IPS-20b (cell line): ENCODE data around the gene NPAS3.
A peak's percentile ranks its signal among the peaks of the same experiment; 100 is the strongest.

Experiments
- H3K27ac ChIP-seq: one replicate; pipeline ENCODE4 v1.5.1; 2013; ENCODE audit warnings: low read length
- H3K27me3 ChIP-seq: 2 replicates; pipeline ENCODE4 v1.6.1; 2013; ENCODE audit warnings: mild to moderate bottlenecking, low read length, inconsistent platforms; ENCODE audit not compliant: insufficient read depth
- H3K36me3 ChIP-seq: 2 replicates; pipeline ENCODE4 v1.6.1; 2013; ENCODE audit warnings: low read depth, mild to moderate bottlenecking, inconsistent platforms, low read length, moderate library complexity; ENCODE audit not compliant: insufficient read depth
- H3K4me1 ChIP-seq: 2 replicates; pipeline ENCODE4 v1.6.1; 2013; ENCODE audit warnings: mild to moderate bottlenecking, control low read depth, inconsistent platforms, low read length, moderate library complexity; ENCODE audit not compliant: insufficient read depth
- H3K4me3 ChIP-seq: 2 replicates; pipeline ENCODE4 v1.5.1; 2013; ENCODE audit warnings: mild to moderate bottlenecking, low read length, inconsistent platforms
- H3K9ac ChIP-seq: 2 replicates; pipeline ENCODE4 v1.6.1; 2013; ENCODE audit warnings: low read depth, mild to moderate bottlenecking, inconsistent platforms, low read length, moderate library complexity
- H3K9me3 ChIP-seq: 2 replicates; pipeline ENCODE4 v1.6.1; 2013; ENCODE audit warnings: mild to moderate bottlenecking, low read depth, low read length, inconsistent platforms; ENCODE audit not compliant: insufficient read depth

The NPAS3 gene

GRCh38 chr14:33457021-33457420, 518.3 kb downstream of the NPAS3 start:
- no peaks in the 10 kb centered on the region for H3K27me3 ChIP-seq
- no peaks in the 10 kb centered on the region; the same call in 1 of the 2 replicates for H3K4me1 ChIP-seq
- H3K36me3 ChIP-seq, result no peaks in the 10 kb centered on the region
- H3K4me3 ChIP-seq, result no peak overlapping the region
- H3K9me3 ChIP-seq, result no peaks in the 10 kb centered on the region
- H3K9ac ChIP-seq, result no peak overlapping the region
- no peak overlapping the region for H3K27ac ChIP-seq

GRCh38 chr14:33457617-33458016, 518.9 kb downstream of the NPAS3 start:
- H3K4me3 ChIP-seq, result no peak overlapping the region
- H3K9me3 ChIP-seq, result no peaks in the 10 kb centered on the region
- no peaks in the 10 kb centered on the region; the same call in 1 of the 2 replicates for H3K4me1 ChIP-seq
- H3K27me3 ChIP-seq, result no peaks in the 10 kb centered on the region
- no peak overlapping the region for H3K27ac ChIP-seq
- H3K36me3 ChIP-seq, result no peaks in the 10 kb centered on the region
- H3K9ac ChIP-seq, result no peak overlapping the region

GRCh38 chr14:33460164-33460563, 521.5 kb downstream of the NPAS3 start:
- Histone ChIP-seq H3K4me3 (no peak overlapping the region), H3K36me3 (no peaks in the 10 kb centered on the region), H3K9me3 (no peaks in the 10 kb centered on the region), H3K27me3 (no peaks in the 10 kb centered on the region), H3K9ac (no peak overlapping the region), H3K27ac (no peak overlapping the region), H3K4me1 (no peaks in the 10 kb centered on the region; the same call in 1 of the 2 replicates)

- no peak overlapping the region for H3K9ac ChIP-seq
- no peak overlapping the region for H3K4me3 ChIP-seq
- H3K27me3 ChIP-seq, result no peaks in the 10 kb centered on the region
- no peaks in the 10 kb centered on the region for H3K36me3 ChIP-seq
- no peaks in the 10 kb centered on the region for H3K9me3 ChIP-seq
- H3K27ac ChIP-seq, result no peak overlapping the region
- no peaks in the 10 kb centered on the region; the same call in 1 of the 2 replicates for H3K4me1 ChIP-seq
Measured at GRCh38 chr14:33461036-33461435, 522.4 kb downstream of the NPAS3 start.

GRCh38 chr14:33463731-33464130, 525.1 kb downstream of the NPAS3 start:
- no peaks in the 10 kb centered on the region for H3K9me3 ChIP-seq
- H3K9ac ChIP-seq, result no peak overlapping the region
- no peaks in the 10 kb centered on the region for H3K36me3 ChIP-seq
- no peak overlapping the region for H3K27ac ChIP-seq
- no peaks in the 10 kb centered on the region for H3K27me3 ChIP-seq
- no peak overlapping the region for H3K4me3 ChIP-seq
- no peaks in the 10 kb centered on the region for H3K4me1 ChIP-seq

- H3K27me3 ChIP-seq, result no peaks in the 10 kb centered on the region
- no peak overlapping the region for H3K27ac ChIP-seq
- no peak overlapping the region for H3K4me3 ChIP-seq
- H3K9ac ChIP-seq, result no peak overlapping the region
- no peaks in the 10 kb centered on the region for H3K36me3 ChIP-seq
- no peaks in the 10 kb centered on the region for H3K9me3 ChIP-seq
- H3K4me1 ChIP-seq, result no peaks in the 10 kb centered on the region
Measured at GRCh38 chr14:33464254-33464962, 525.7 kb downstream of the NPAS3 start.

- no peak overlapping the region for H3K4me3 ChIP-seq
- H3K27ac ChIP-seq, result no peak overlapping the region
- no peaks in the 10 kb centered on the region for H3K27me3 ChIP-seq
- H3K9ac ChIP-seq, result no peak overlapping the region
- H3K9me3 ChIP-seq, result no peaks in the 10 kb centered on the region
- no peaks in the 10 kb centered on the region for H3K36me3 ChIP-seq
- no peaks in the 10 kb centered on the region for H3K4me1 ChIP-seq
Measured at GRCh38 chr14:33465846-33466700, 527.4 kb downstream of the NPAS3 start.

GRCh38 chr14:33467971-33468370, 529.3 kb downstream of the NPAS3 start:
- Histone ChIP-seq H3K4me1 (no peaks in the 10 kb centered on the region), H3K27ac (no peak overlapping the region), H3K4me3 (no peak overlapping the region), H3K36me3 (no peaks in the 10 kb centered on the region), H3K9me3 (no peaks in the 10 kb centered on the region), H3K27me3 (no peaks in the 10 kb centered on the region), H3K9ac (no peak overlapping the region)

- no peaks in the 10 kb centered on the region for H3K9me3 ChIP-seq
- H3K4me3 ChIP-seq, result no peak overlapping the region
- no peak overlapping the region for H3K27ac ChIP-seq
- no peaks in the 10 kb centered on the region for H3K27me3 ChIP-seq
- H3K4me1 ChIP-seq, result peaks cover 1% of the 10 kb centered on the region; the same call in 1 of the 2 replicates
- no peak overlapping the region for H3K9ac ChIP-seq
- no peaks in the 10 kb centered on the region for H3K36me3 ChIP-seq
Measured at GRCh38 chr14:33469898-33470297, 531.2 kb downstream of the NPAS3 start.

- Histone ChIP-seq H3K9me3 (no peaks in the 10 kb centered on the region), H3K4me1 (peaks cover 13% of the 10 kb centered on the region; the same call in 1 of the 2 replicates), H3K4me3 (no peak overlapping the region), H3K27ac (no peak overlapping the region), H3K9ac (no peak overlapping the region), H3K36me3 (no peaks in the 10 kb centered on the region), H3K27me3 (no peaks in the 10 kb centered on the region)
Measured at GRCh38 chr14:33471776-33472175, 533.1 kb downstream of the NPAS3 start.

GRCh38 chr14:33475623-33476022, 536.9 kb downstream of the NPAS3 start:
- H3K4me3 ChIP-seq, result peak overlapping the region; percentile 16; the same call in 1 of the 2 replicates
- H3K27me3 ChIP-seq, result no peaks in the 10 kb centered on the region

GRCh38 chr14:33477797-33478196, 539.1 kb downstream of the NPAS3 start:
- peaks cover 40% of the 10 kb centered on the region for H3K4me1 ChIP-seq
- no peak overlapping the region for H3K27ac ChIP-seq

More at GRCh38 chr14:33475623-33476022, 536.9 kb downstream of the NPAS3 start:
- Histone ChIP-seq H3K27ac (no peak overlapping the region), H3K36me3 (no peaks in the 10 kb centered on the region), H3K9me3 (no peaks in the 10 kb centered on the region), H3K4me1 (peaks cover 40% of the 10 kb centered on the region), H3K9ac (no peak overlapping the region)

More at GRCh38 chr14:33477797-33478196, 539.1 kb downstream of the NPAS3 start:
- Histone ChIP-seq H3K9ac (no peak overlapping the region), H3K27me3 (no peaks in the 10 kb centered on the region), H3K36me3 (no peaks in the 10 kb centered on the region), H3K4me3 (0 out of 2 replicates have a peak overlapping the region, but pooled peaks have one; percentile 15), H3K9me3 (no peaks in the 10 kb centered on the region)
